K562 (cell line): ENCODE measurements around the gene CSKMT. TPM values are rescaled to one million over a fixed set of nuclear protein-coding genes. Genes with fewer than 3 reads are reported as not detected.

ENCODE experiments used
- BCOR ChIP-seq: fragments of 450-650 bp; IDR thresholded peaks from 2 replicates; pipeline ENCODE4 v1.6.1; 2016
- E2F4 ChIP-seq: sonication (generic); formaldehyde crosslinking; IDR thresholded peaks from 2 replicates; pipeline ENCODE4 v1.8.0; 2022; ENCODE audit warnings: mild to moderate bottlenecking, low read depth, missing genetic modification reagents
- EHMT2 ChIP-seq: fragments of 450-650 bp; IDR thresholded peaks from 2 replicates; pipeline ENCODE4 v1.6.1; 2018; ENCODE audit warnings: antibody characterized with exemption
- GATAD2B ChIP-seq: fragments of 450-650 bp; IDR thresholded peaks from 2 replicates; pipeline ENCODE4 v1.6.1; 2017; ENCODE audit warnings: mild to moderate bottlenecking, borderline replicate concordance
- HDGF ChIP-seq: fragments of 450-650 bp; IDR thresholded peaks from 2 replicates; pipeline ENCODE4 v1.6.1; 2016
- HOXB6 ChIP-seq: fragments of 250-450 bp; sonication (Bioruptor Pico); IDR thresholded peaks from 2 replicates; pipeline ENCODE4 v1.5.1; 2022; ENCODE audit warnings: mild to moderate bottlenecking, borderline replicate concordance
- KDM1A ChIP-seq, 2 experiments: fragments of 450-650 bp; IDR thresholded peaks; 2 replicates each; pipeline ENCODE4 v1.6.1; 2016; ENCODE audit warnings: mild to moderate bottlenecking in 2 of 2
- MBD1 ChIP-seq: fragments of 250-450 bp; sonication (Bioruptor Pico); IDR thresholded peaks from 2 replicates; pipeline ENCODE4 v1.8.0; 2022; ENCODE audit warnings: inconsistent platforms
- NFYB ChIP-seq: IDR thresholded peaks from 2 replicates; pipeline ENCODE4 v1.6.1; 2011; ENCODE audit warnings: mild to moderate bottlenecking, moderate library complexity; ENCODE audit not compliant: insufficient read length; ENCODE audit errors: extremely low read depth
- PCBP2 ChIP-seq: fragments of 200-400 bp; formaldehyde crosslinking; IDR thresholded peaks from 2 replicates; pipeline ENCODE4 v1.6.1; 2018; ENCODE audit warnings: low read length, low read depth, mild to moderate bottlenecking, moderate library complexity; ENCODE audit not compliant: poor library complexity, severe bottlenecking
- PHB ChIP-seq: fragments of 250-450 bp; sonication (Bioruptor Pico); IDR thresholded peaks from 2 replicates; pipeline ENCODE4 v1.5.0; 2021
- SAFB2 ChIP-seq: fragments of 200-400 bp; formaldehyde crosslinking; IDR thresholded peaks from 2 replicates; pipeline ENCODE4 v1.6.1; 2018; ENCODE audit warnings: borderline replicate concordance, low read length, low read depth, moderate library complexity; ENCODE audit not compliant: severe bottlenecking
- ZFPM2 ChIP-seq: fragments of 250-450 bp; sonication (Bioruptor Pico); IDR thresholded peaks from 2 replicates; pipeline ENCODE4 v1.5.1; 2022; ENCODE audit warnings: mild to moderate bottlenecking
- ZNF134 ChIP-seq: fragments of 250-450 bp; sonication (Bioruptor Pico); conservative IDR thresholded peaks from 2 replicates; pipeline ENCODE4 v1.4.0; 2020
- ZNF408 ChIP-seq: fragments of 250-450 bp; sonication (Bioruptor Pico); IDR thresholded peaks from 2 replicates; pipeline ENCODE4 v1.4.0; 2020; ENCODE audit warnings: low read depth, mild to moderate bottlenecking, moderate library complexity
- polyA plus RNA-seq, 8 experiments: library from polyadenylated mRNA; depleted of rRNA in 4 of 8; stranded (reverse) in 5 of 8; unstranded in 3 of 8; fragments of >200 nt; fragmentation: Nextera tagmentation in 2 of 8; fragmentation: Illumina TruSeq in 1 of 8; extraction: Ambion mirVana in 2 of 8; extraction: Trizol in 1 of 8; gene quantifications; 2 replicates each; pipeline versions ENCODE4 v1.2.1 to v1.2.3, GENCODE V29; 2011 to 2014; ENCODE audit warnings: inconsistent platforms in 1 of 8, missing spikeins in 1 of 8
- total RNA-seq, 7 experiments: library from RNA; depleted of rRNA in 6 of 7; stranded (reverse); fragments of >200 nt in 6 of 7; fragmentation: Illumina TruSeq in 2 of 7; extraction: Trizol in 2 of 7; gene quantifications; 2 replicates each; pipeline versions ENCODE4 v1.2.1 to v1.2.3, GENCODE V29; 2011 to 2021; ENCODE audit warnings: low replicate concordance in 1 of 7
- TF ChIP-seq, protein P1 (sequence below): sonication (generic); formaldehyde crosslinking; IDR thresholded peaks from 2 replicates; pipeline ENCODE4 v1.8.1; 2023; ENCODE audit warnings: mild to moderate bottlenecking, missing genetic modification reagents
- TF ChIP-seq, protein P2 (sequence below): fragments of 450-650 bp; IDR thresholded peaks from 2 replicates; pipeline ENCODE4 v1.6.1; 2016; ENCODE audit warnings: low read depth

The CSKMT gene
- total and polyA plus RNA-seq, 9 of the 15 experiments (the other 6 are each of a cell fraction or from before 2014, with no cell fraction given), result 10.3 to 108 (median 27.2) TPM

DNA sequence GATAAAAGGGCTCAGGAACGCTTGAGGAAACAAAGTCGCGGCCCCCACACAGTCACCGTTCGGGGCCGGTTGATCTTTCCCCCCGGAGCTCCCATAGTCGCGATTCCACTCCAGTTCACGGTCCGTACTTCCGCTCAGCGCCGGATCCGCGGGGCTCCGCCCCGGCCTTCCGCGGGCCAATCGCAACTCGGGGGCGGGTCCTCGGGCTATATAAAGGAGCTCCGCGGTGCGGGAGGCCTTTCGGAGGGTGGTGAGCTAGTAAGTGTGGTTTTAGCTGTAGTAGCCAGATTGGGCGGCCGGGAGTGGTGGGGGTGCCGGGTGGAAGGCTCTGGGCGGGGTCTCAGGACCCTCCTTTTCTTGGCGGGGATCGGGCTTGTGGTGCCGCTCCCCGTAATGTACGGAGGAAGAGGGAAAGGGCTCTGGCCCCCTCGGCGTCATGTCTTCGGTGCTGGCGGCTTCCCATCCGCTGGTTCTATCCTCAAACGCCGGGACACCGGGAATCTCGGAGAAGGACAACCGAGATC lies at the start of gene CSKMT, which contains the start of gene C11orf98 (continued):
- TF ChIP-seq, protein P1, sequence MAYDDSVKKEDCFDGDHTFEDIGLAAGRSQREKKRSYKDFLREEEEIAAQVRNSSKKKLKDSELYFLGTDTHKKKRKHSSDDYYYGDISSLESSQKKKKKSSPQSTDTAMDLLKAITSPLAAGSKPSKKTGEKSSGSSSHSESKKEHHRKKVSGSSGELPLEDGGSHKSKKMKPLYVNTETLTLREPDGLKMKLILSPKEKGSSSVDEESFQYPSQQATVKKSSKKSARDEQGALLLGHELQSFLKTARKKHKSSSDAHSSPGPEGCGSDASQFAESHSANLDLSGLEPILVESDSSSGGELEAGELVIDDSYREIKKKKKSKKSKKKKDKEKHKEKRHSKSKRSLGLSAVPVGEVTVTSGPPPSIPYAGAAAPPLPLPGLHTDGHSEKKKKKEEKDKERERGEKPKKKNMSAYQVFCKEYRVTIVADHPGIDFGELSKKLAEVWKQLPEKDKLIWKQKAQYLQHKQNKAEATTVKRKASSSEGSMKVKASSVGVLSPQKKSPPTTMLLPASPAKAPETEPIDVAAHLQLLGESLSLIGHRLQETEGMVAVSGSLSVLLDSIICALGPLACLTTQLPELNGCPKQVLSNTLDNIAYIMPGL (CRISPR knock-in tag), result peak; percentile 24; the same call in 1 of the 2 replicates
- TF ChIP-seq GATAD2B (no peak), PHB (CRISPR knock-in tag) (peak; percentile 96), SAFB2 (no peak), NFYB (peak; percentile 93), MBD1 (CRISPR knock-in tag) (no peak), ZNF134 (CRISPR knock-in tag) (no peak), E2F4 (CRISPR knock-in tag) (no peak), HOXB6 (peak; percentile 81), KDM1A (IDR thresholded peaks at IDR 0.05) (no peak; a peak in 1 of 4 replicates), ZFPM2 (CRISPR knock-in tag) (peak; percentile 78; the same call in 1 of the 2 replicates), BCOR (peak; percentile 14; the same call in 1 of the 2 replicates), PCBP2 (no peak), HDGF (no peak), ZNF408 (CRISPR knock-in tag) (no peak), EHMT2 (no peak)
- TF ChIP-seq, protein P2, sequence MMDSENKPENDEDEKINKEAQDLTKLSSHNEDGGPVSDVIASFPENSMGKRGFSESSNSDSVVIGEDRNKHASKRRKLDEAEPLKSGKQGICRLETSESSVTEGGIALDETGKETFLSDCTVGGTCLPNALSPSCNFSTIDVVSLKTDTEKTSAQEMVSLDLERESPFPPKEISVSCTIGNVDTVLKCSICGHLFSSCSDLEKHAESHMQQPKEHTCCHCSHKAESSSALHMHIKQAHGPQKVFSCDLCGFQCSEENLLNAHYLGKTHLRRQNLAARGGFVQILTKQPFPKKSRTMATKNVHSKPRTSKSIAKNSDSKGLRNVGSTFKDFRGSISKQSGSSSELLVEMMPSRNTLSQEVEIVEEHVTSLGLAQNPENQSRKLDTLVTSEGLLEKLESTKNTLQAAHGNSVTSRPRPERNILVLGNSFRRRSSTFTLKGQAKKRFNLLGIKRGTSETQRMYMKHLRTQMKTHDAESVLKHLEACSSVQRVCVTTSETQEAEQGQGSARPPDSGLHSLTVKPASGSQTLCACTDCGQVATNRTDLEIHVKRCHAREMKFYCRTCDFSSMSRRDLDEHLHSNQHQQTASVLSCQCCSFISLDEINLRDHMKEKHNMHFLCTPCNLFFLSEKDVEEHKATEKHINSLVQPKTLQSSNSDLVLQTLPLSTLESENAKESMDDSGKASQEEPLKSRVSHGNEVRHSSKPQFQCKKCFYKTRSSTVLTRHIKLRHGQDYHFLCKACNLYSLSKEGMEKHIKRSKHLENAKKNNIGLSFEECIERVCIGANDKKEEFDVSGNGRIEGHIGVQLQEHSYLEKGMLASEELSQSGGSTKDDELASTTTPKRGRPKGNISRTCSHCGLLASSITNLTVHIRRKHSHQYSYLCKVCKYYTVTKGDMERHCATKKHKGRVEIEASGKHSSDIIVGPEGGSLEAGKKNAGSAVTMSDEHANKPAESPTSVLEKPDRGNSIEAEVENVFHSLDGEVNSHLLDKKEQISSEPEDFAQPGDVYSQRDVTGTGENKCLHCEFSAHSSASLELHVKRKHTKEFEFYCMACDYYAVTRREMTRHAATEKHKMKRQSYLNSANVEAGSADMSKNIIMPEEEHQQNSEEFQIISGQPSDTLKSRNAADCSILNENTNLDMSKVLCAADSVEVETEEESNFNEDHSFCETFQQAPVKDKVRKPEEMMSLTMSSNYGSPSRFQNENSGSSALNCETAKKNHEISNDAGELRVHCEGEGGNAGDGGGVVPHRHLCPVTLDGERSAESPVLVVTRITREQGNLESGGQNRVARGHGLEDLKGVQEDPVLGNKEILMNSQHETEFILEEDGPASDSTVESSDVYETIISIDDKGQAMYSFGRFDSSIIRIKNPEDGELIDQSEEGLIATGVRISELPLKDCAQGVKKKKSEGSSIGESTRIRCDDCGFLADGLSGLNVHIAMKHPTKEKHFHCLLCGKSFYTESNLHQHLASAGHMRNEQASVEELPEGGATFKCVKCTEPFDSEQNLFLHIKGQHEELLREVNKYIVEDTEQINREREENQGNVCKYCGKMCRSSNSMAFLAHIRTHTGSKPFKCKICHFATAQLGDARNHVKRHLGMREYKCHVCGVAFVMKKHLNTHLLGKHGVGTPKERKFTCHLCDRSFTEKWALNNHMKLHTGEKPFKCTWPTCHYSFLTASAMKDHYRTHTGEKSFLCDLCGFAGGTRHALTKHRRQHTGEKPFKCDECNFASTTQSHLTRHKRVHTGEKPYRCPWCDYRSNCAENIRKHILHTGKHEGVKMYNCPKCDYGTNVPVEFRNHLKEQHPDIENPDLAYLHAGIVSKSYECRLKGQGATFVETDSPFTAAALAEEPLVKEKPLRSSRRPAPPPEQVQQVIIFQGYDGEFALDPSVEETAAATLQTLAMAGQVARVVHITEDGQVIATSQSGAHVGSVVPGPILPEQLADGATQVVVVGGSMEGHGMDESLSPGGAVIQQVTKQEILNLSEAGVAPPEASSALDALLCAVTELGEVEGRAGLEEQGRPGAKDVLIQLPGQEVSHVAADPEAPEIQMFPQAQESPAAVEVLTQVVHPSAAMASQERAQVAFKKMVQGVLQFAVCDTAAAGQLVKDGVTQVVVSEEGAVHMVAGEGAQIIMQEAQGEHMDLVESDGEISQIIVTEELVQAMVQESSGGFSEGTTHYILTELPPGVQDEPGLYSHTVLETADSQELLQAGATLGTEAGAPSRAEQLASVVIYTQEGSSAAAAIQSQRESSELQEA, result peak; percentile 63
